Measurements from ENCODE around the gene SLC44A4. TPM values are rescaled to one million over a fixed set of nuclear protein-coding genes. Genes with fewer than 3 reads are reported as not detected.
"Not testable (repeated sequence)": the region's sequence is repeated elsewhere in the genome, so short reads cannot be mapped to it uniquely, and the experiment has no call there.

The SLC44A4 gene
- total and polyA plus RNA-seq, 9 of the 15 experiments (the other 6 are each of a cell fraction or from before 2014, with no cell fraction given) = 7.9 to 18.6 (median 11.2) TPM

DNA sequence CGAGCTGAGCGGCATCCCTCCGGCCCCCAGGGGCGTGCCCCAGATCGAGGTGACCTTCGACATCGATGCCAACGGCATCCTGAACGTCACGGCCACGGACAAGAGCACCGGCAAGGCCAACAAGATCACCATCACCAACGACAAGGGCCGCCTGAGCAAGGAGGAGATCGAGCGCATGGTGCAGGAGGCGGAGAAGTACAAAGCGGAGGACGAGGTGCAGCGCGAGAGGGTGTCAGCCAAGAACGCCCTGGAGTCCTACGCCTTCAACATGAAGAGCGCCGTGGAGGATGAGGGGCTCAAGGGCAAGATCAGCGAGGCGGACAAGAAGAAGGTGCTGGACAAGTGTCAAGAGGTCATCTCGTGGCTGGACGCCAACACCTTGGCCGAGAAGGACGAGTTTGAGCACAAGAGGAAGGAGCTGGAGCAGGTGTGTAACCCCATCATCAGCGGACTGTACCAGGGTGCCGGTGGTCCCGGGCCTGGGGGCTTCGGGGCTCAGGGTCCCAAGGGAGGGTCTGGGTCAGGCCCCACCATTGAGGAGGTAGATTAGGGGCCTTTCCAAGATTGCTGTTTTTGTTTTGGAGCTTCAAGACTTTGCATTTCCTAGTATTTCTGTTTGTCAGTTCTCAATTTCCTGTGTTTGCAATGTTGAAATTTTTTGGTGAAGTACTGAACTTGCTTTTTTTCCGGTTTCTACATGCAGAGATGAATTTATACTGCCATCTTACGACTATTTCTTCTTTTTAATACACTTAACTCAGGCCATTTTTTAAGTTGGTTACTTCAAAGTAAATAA is 61.5 kb downstream of the SLC44A4 start:
- H3K9ac ChIP-seq (ENCODE audit: insufficient read depth in 1 of 2, low read depth in 2 of 2, low read length in 2 of 2) = peak overlapping the region; percentile 53 to 90
- peaks cover 38 to 45% of the 10 kb centered on the region in 2 experiments for H3K4me1 ChIP-seq (replicated peaks in 1 of 2; ENCODE audit: control insufficient read depth in 2 of 2, insufficient read depth in 2 of 2, low read length in 2 of 2)
- H3K9me3 ChIP-seq (replicated peaks; ENCODE audit: control insufficient read depth, insufficient read depth, low read depth, low read length); intact Hi-C loops (cut with micrococcal nuclease); H2AFZ ChIP-seq (ENCODE audit: low read depth, low read length); H3K27me3 ChIP-seq (ENCODE audit: control insufficient read depth in 2 of 2, insufficient read depth in 2 of 2, low read length in 2 of 2); in situ Hi-C loops (cut with MboI); DNase-seq (ENCODE audit: extremely low read depth in 1 of 4, low spot score in 3 of 4); CTCF ChIA-PET (ENCODE audit: low intra/inter-chr PET ratio); H3K9me1 ChIP-seq (ENCODE audit: control insufficient read depth, insufficient read depth, low read length): not testable (repeated sequence)
- TSS peak; percentile 60 for BruUV-seq (replicated peaks)
- FAIRE-seq (peak; percentile 42), ATAC-seq (peak; percentile 3)
- peaks cover 61% of the 10 kb centered on the region for H3K79me2 ChIP-seq (ENCODE audit: control insufficient read depth, insufficient read depth, low read length)
- H3K27ac ChIP-seq (ENCODE audit: extremely low read depth, low read depth, low read length) = peak overlapping the region; percentile 21; the same call in 1 of the 3 replicates
- H3K4me3 ChIP-seq = peak overlapping the region; percentile 54
- H3K36me3 ChIP-seq (ENCODE audit: control insufficient read depth, insufficient read depth, low read length) = peaks cover 23% of the 10 kb centered on the region
- H4K20me1 ChIP-seq (replicated peaks; ENCODE audit: control insufficient read depth, insufficient read depth, low read length) = peaks cover 16% of the 10 kb centered on the region
- POLR2A ChIA-PET = interaction anchor here (0.8 to 1.9 kb wide), 15 partner anchors 9 to 266 kb away, joined by 3 to 20 read pairs (median 4); partner anchors contain the start of genes CLIC1, GPANK1, HSPA1B and LSM2
- under 1% methylated on average over 14 of the region's 37 CpGs for WGBS (ENCODE audit: insufficient coverage, low coverage, missing lambda C conversion rate)
- H3K4me2 ChIP-seq (ENCODE audit: insufficient read depth, low read length) = peak overlapping the region; percentile 89
- TF ChIP-seq ZBTB7A (IDR thresholded peaks at IDR 0.05; ENCODE audit: borderline replicate concordance, control insufficient read depth, low read depth, low read length) (peak; percentile 72; the same call in 1 of the 2 replicates), ZNF23 (CRISPR knock-in tag; IDR thresholded peaks at IDR 0.05) (0 out of 2 replicates have a peak, but pooled peaks have one; percentile 27), PHTF2 (CRISPR knock-in tag; IDR thresholded peaks at IDR 0.05) (peak; percentile 84; the same call in 1 of the 2 replicates), ETV1 (tag; conservative IDR thresholded peaks at IDR 0.05; ENCODE audit: low read depth) (0 out of 2 replicates have a peak, but pooled peaks have one; percentile 19), HEY1 (CRISPR knock-in tag; IDR thresholded peaks at IDR 0.05; ENCODE audit: borderline replicate concordance) (peak; percentile 9; the same call in 1 of the 2 replicates), SIN3A (IDR thresholded peaks at IDR 0.05; ENCODE audit: borderline replicate concordance in 2 of 2, control insufficient read depth in 1 of 2, low read depth in 2 of 2, low read length in 2 of 2) (0 out of 4 replicates have a peak, but pooled peaks of 1 of the 2 experiments have one; percentile 67), MTA1 (IDR thresholded peaks at IDR 0.05; ENCODE audit: borderline replicate concordance) (0 out of 2 replicates have a peak, but pooled peaks have one; percentile 22), RBFOX2 (IDR thresholded peaks at IDR 0.05; ENCODE audit: low read depth, low read length) (peak; percentile 53; the same call in 1 of the 2 replicates)
- TF ChIP-seq, protein P1, sequence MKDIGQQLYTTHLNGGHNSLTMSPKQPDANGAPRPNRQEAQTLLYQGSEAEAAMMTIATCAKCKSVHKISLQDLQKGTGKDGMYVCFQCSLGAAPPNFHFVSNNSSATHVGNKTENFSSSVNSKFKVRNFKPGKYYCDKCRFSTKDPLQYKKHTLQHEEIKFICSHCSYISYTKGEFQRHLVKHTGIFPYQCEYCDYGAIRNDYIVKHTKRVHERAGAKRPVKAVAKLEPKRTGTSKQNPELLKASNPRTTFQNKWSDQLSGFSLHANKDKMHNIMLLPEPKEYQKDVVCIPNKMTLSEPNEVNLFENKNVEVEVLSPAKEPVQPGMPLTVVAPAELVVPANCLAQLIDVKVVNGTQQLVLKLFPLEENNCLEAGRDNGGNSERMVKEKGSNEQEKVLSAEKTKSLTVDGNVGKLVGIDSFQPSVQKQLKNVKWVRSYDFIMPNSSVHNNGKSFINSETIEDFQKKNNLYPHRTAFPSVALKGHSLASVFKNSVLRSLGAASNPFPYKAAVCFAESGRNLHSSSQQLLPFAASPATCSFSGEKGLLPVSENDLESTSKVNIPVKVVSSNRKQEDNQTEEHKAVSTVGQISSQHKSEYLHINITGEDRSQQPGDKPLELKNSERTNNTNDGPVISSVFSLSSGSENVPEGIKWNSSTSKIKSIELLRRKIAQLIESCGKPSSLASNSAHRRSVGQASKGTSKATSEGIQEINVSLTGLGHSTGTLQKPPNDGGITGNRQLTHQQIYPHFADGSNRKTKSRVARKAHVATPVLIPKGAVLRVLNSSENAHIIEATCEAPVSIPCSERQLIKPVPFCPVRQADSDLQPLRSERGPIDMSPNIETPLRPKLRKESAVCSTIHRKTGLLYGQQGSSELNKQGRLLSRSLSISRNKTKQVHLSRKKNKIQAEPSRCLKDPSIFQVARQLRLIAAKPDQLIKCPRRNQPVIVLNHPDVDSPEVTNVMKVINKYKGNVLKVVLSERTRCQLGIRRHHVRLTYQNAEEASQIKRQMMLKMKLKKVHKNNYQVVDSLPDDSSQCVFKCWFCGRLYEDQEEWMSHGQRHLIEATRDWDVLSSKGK (CRISPR knock-in tag; IDR thresholded peaks at IDR 0.05) = 0 out of 2 replicates have a peak, but pooled peaks have one; percentile 54
- TF ChIP-seq, protein P2, sequence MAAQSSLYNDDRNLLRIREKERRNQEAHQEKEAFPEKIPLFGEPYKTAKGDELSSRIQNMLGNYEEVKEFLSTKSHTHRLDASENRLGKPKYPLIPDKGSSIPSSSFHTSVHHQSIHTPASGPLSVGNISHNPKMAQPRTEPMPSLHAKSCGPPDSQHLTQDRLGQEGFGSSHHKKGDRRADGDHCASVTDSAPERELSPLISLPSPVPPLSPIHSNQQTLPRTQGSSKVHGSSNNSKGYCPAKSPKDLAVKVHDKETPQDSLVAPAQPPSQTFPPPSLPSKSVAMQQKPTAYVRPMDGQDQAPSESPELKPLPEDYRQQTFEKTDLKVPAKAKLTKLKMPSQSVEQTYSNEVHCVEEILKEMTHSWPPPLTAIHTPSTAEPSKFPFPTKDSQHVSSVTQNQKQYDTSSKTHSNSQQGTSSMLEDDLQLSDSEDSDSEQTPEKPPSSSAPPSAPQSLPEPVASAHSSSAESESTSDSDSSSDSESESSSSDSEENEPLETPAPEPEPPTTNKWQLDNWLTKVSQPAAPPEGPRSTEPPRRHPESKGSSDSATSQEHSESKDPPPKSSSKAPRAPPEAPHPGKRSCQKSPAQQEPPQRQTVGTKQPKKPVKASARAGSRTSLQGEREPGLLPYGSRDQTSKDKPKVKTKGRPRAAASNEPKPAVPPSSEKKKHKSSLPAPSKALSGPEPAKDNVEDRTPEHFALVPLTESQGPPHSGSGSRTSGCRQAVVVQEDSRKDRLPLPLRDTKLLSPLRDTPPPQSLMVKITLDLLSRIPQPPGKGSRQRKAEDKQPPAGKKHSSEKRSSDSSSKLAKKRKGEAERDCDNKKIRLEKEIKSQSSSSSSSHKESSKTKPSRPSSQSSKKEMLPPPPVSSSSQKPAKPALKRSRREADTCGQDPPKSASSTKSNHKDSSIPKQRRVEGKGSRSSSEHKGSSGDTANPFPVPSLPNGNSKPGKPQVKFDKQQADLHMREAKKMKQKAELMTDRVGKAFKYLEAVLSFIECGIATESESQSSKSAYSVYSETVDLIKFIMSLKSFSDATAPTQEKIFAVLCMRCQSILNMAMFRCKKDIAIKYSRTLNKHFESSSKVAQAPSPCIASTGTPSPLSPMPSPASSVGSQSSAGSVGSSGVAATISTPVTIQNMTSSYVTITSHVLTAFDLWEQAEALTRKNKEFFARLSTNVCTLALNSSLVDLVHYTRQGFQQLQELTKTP (IDR thresholded peaks at IDR 0.05; ENCODE audit: low read depth in 1 of 2, partially characterized antibody in 2 of 2) = peak in 1 of 2 experiments; percentile 21
